AG04449 (cell line): Measurements from ENCODE around the gene NEAT1.

ENCODE experiments used
- CTCF ChIA-PET: fragments of 350-600 bp; formaldehyde crosslinking; extraction: SDS; loops from one replicate; lab custom pipeline; 2021; ENCODE audit warnings: antibody characterized with exemption; lab: Yijun Ruan, JAX
- POLR2A ChIA-PET: fragments of 400-600, 350-600 bp; formaldehyde crosslinking; extraction: SDS; loops from one replicate; lab custom pipeline; 2020; ENCODE audit warnings: antibody characterized with exemption, inconsistent platforms; lab: Yijun Ruan, JAX
- DNase-seq: peaks from one replicate; pipeline ENCODE4 v3.0.0-alpha.2; 2010; ENCODE audit warnings: low read depth, low spot score
- H3K4me3 ChIP-seq: 2 replicates; pipeline ENCODE4 v1.5.1; 2011; ENCODE audit warnings: low read depth, mild to moderate bottlenecking, control low read depth, low read length
- TF ChIP-seq, protein P1 (sequence below): IDR thresholded peaks from one replicate; pipeline ENCODE4 v1.5.1; 2011; ENCODE audit warnings: mild to moderate bottlenecking, moderate library complexity, low read length, control low read depth, inconsistent platforms; ENCODE audit not compliant: insufficient read depth; ENCODE audit errors: missing control alignments

The NEAT1 gene

DNA sequence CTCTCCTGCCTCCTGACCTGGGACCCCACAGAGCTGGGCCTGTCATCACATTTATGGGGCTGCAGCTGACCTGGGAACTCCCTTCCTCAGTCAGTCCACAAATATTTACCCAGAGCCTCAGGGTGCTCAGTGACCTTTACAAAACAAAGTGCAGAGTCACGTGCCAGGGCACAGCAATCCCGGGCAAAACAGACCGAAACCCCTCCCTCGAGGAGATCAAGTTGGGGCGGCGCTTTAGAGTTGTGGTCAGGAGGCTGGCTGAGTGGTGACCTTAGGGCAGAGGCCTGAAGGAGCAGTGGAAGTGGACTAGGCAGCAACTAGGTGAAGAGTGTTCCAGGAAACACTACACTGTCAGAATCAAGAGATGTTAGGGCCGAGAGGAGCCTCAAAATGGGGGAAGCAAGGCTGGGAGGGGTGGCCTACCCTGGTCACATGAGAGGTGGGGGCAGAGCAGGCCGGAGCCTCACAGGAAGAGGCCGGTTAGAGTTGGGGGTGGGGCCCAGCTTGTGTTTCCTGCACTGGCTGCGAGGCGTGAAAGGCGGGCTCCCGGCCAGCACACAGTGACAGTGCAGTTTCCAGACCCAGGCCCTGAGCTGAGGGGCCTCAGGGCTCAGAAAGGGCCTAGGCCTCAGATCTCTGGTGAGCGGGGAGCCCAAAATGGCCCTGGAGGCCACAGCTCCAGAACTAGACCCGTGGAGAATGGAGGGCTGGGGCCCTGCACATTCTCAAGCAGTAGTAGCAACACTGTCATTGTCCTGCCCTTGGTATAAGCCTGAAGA, 3.7 kb upstream of the NEAT1 start:
- POLR2A ChIA-PET, result interaction anchor here (0.7 to 19.6 kb wide), 17 partner anchors 9 to 85 kb away, joined by 3 to 664 read pairs (median 7); partner anchors contain the start of genes FRMD8, MALAT1 and SLC25A45
- TF ChIP-seq, protein P1, sequence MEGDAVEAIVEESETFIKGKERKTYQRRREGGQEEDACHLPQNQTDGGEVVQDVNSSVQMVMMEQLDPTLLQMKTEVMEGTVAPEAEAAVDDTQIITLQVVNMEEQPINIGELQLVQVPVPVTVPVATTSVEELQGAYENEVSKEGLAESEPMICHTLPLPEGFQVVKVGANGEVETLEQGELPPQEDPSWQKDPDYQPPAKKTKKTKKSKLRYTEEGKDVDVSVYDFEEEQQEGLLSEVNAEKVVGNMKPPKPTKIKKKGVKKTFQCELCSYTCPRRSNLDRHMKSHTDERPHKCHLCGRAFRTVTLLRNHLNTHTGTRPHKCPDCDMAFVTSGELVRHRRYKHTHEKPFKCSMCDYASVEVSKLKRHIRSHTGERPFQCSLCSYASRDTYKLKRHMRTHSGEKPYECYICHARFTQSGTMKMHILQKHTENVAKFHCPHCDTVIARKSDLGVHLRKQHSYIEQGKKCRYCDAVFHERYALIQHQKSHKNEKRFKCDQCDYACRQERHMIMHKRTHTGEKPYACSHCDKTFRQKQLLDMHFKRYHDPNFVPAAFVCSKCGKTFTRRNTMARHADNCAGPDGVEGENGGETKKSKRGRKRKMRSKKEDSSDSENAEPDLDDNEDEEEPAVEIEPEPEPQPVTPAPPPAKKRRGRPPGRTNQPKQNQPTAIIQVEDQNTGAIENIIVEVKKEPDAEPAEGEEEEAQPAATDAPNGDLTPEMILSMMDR, result no peak
- DNase-seq, result no peak
- CTCF ChIA-PET, result interaction anchor here (1.9 to 10.3 kb wide), 2 partner anchors 81 to 90 kb away, joined by 4 to 151 read pairs; no protein-coding TSS in a partner anchor
- H3K4me3 ChIP-seq, result peak overlapping the region; percentile 46

DNA sequence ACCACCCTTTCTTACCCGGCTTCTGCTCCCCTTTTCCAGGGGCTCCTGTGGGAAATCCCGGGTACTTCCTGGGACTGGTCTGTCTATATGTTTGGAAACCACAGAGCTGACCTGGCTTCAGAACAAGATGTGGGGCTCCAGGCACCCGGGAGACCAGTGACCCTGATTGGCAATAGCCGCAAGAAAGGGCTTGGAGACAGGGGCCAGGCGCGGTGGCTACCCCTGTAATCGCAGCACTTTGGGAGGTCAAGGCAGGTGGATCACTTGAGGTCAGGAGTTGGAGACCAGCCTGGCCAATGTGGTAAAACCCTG, 3.2 kb upstream of the NEAT1 start:
- TF ChIP-seq, protein P1, result no peak

DNA sequence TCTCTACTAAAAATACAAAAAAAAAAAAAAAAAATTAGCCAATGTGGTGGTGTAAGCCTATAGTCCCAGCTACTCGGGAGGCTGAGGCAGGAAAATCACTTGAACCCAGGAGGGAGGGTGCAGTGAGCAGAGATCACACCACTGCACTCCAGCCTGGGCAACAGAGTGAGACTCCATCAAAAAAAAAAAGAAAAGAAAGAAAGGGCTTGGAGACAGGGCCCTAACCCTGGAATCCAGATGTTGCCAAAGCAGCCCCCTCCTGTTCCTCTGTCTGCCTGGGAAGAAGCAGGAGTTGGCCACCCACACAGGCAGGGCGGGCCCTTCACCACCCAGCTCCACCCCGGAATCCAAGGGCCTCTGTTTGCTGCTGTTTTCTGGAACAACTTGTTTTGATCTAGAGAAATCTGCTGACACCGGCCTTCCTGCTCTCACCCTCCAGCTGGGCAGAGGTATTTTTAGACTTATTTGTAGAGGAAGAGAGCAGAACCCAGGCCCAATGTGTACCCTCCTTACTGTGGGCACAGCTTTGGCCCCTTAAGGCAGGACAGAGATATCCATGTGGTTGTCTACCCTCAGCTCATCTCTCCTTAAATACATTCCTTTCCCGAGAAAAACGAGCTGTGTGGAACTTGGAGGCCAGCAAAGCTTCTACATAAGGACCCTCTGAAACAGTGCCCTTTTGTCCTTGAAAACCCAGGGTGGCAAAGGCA, 2.7 kb upstream of the NEAT1 start:
- TF ChIP-seq, protein P1, result no peak
- peak overlapping the region; percentile 36 for H3K4me3 ChIP-seq
- POLR2A ChIA-PET, result interaction anchor here (0.7 to 19.6 kb wide), 16 partner anchors 10 to 84 kb away, joined by 3 to 664 read pairs (median 9); partner anchors contain the start of genes FRMD8, MALAT1 and SLC25A45
- DNase-seq, result no peak
- CTCF ChIA-PET, result interaction anchor here (1.1 to 10.3 kb wide), 3 partner anchors 36 to 89 kb away, joined by 3 to 151 read pairs (median 3); no protein-coding TSS in a partner anchor

More for the DNA sequence above, 3.2 kb upstream of the NEAT1 start:
- H3K4me3 ChIP-seq, result peak overlapping the region; percentile 46
- DNase-seq, result no peak
- ChIA-PET POLR2A (interaction anchor here (1.1 to 19.6 kb wide), 14 partner anchors 11 to 84 kb away, joined by 3 to 664 read pairs (median 11); partner anchors contain the start of genes FRMD8, MALAT1 and SLC25A45), CTCF (interaction anchor here (10.3 kb wide), 1 partner anchor 90 kb away, joined by 151 read pairs; no protein-coding TSS in a partner anchor)

DNA sequence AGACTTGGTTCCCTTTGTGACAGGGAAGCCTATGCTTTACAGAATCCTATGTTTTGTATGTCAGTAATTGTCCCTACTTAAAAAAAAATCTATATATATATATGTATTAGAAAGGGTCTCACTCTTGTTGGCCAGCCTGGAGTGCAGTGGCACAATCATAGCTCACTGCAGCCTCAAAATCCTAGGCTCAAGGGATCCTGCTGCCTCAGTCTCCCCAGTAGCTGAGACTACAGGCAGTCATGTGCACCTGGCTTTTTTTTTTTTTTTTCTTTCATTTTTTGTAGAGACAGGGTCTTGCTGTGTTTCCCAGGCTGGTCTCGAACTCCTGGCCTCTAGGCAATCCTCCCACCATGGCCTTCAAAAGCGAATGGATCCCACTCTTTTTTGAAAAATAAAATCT, 2.1 kb upstream of the NEAT1 start:
- TF ChIP-seq, protein P1, result no peak
- H3K4me3 ChIP-seq, result peak overlapping the region; percentile 36
- POLR2A ChIA-PET, result interaction anchor here (0.7 to 19.6 kb wide), 14 partner anchors 10 to 83 kb away, joined by 3 to 664 read pairs (median 11); partner anchors contain the start of genes FRMD8 and MALAT1
- no peak for DNase-seq
- CTCF ChIA-PET, result interaction anchor here (0.9 to 10.3 kb wide), 4 partner anchors 33 to 89 kb away, joined by 3 to 151 read pairs (median 3); no protein-coding TSS in a partner anchor

DNA sequence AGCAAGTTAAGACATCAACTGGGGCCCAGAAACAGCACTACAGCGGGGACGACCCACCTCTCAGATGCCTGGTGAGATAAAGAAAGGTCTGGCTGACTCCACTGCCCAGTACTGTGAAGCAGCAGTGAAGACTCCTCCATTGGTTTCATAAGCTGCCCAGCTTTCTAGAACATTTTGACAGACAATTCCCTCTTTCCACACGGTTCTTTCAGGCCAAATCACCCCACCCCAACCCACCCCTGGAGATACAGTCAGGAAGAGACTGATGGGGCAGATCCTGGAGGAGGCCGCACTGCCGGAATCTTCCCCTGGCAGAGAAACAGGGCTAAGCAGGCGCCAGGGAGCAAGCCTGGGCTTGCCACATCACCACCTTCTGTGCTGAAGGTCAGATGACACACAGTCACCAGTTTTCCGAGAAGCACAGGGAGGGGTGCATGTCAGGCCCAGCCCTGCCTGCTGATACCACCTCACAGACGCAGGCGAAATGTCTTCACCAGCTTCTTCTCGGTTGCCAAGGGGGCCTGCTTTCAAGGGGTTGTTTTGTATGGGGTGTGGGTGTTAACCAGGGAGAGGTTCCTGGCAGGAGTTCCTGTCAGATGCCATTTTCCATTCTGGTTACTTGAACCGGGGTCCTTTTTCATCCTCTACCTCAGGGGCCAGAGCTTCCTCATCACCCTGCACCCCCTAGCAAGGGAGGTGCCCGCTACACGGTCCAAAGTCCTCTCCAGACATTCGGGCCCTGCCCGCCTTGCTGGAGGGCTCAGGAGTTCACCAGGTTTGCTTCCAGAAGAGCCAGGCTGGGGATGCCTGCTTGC, 1.4 kb upstream of the NEAT1 start:
- peak; percentile 97 for DNase-seq
- CTCF ChIA-PET, result interaction anchor here (0.9 to 10.3 kb wide), 5 partner anchors 34 to 120 kb away, joined by 3 to 151 read pairs (median 3); no protein-coding TSS in a partner anchor
- POLR2A ChIA-PET, result interaction anchor here (0.6 to 19.6 kb wide), 18 partner anchors 9 to 172 kb away, joined by 3 to 664 read pairs (median 16); partner anchors contain the start of genes FRMD8, MALAT1 and SLC25A45
- H3K4me3 ChIP-seq, result peak overlapping the region; percentile 63
- TF ChIP-seq, protein P1, result no peak
